CD4-positive, alpha-beta T cell (primary cell): ENCODE measurements around the gene RIPK4. TPM values are rescaled to one million over a fixed set of nuclear protein-coding genes. Genes with fewer than 3 reads are reported as not detected.

Experiments used
- ATAC-seq: fragments of 200-7000 bp; cut with Tn5 transposase; one replicate; pipeline ENCODE4 v1.10.0; 2022; ENCODE audit warnings: mild to moderate bottlenecking; ENCODE audit not compliant: poor library complexity
- CTCF ChIA-PET: fragments of 350-600 bp; sonication (Branson Sonifier 250); formaldehyde crosslinking; loops from one replicate; lab custom pipeline; 2021; ENCODE audit warnings: antibody characterized with exemption, inconsistent platforms; lab: Charles Lee
- POLR2A ChIA-PET: fragments of 350-600 bp; sonication (Branson Sonifier 250); formaldehyde crosslinking; loops from one replicate; lab custom pipeline; 2021; ENCODE audit warnings: antibody characterized with exemption, inconsistent platforms; lab: Charles Lee
- DNase-seq, 14 experiments: peaks; one replicate each; pipeline ENCODE4 v3.0.0-alpha.2; 2013 to 2020; ENCODE audit warnings: mixed read lengths in 2 of 14
- H3K27ac ChIP-seq, 2 donors: one replicate each; pipeline versions ENCODE4 v1.5.1 to v1.7.0; 2013; ENCODE audit warnings: low read length in 2 of 2, low read depth in 1 of 2, mild to moderate bottlenecking in 1 of 2
- H3K27me3 ChIP-seq, 2 experiments: 1 replicate in 1 of 2; 2 replicates in 1 of 2; pipeline versions ENCODE4 v1.6.1 to v1.7.0; 2013; ENCODE audit warnings: low read length in 2 of 2, control low read depth in 1 of 2, mild to moderate bottlenecking in 1 of 2, moderate library complexity in 1 of 2; ENCODE audit not compliant: insufficient read depth in 2 of 2, control insufficient read depth in 1 of 2
- H3K36me3 ChIP-seq: one replicate; pipeline ENCODE4 v1.6.1; 2013; ENCODE audit warnings: low read length, control low read depth; ENCODE audit not compliant: insufficient read depth
- H3K4me1 ChIP-seq: one replicate; pipeline ENCODE4 v1.6.1; 2013; ENCODE audit warnings: low read length, control low read depth; ENCODE audit not compliant: insufficient read depth
- H3K4me3 ChIP-seq: one replicate; pipeline ENCODE4 v1.5.1; 2013; ENCODE audit warnings: mild to moderate bottlenecking, low read length, moderate library complexity
- H3K9me3 ChIP-seq, 2 experiments: 1 replicate in 1 of 2; 2 replicates in 1 of 2; pipeline versions ENCODE4 v1.6.1 to v1.7.0; 2013; ENCODE audit warnings: low read length in 2 of 2, mild to moderate bottlenecking in 2 of 2, control low read depth in 1 of 2, moderate library complexity in 1 of 2; ENCODE audit not compliant: control insufficient read depth in 1 of 2, insufficient read depth in 1 of 2
- H3K27ac Mint-ChIP-seq: one replicate; pipeline ENCODE4 v1.8.0; 2020; ENCODE audit warnings: mixed read lengths
- H3K27me3 Mint-ChIP-seq: one replicate; pipeline ENCODE4 v1.8.0; 2021; ENCODE audit warnings: mixed read lengths
- H3K36me3 Mint-ChIP-seq: one replicate; pipeline ENCODE4 v1.8.0; 2021; ENCODE audit warnings: low read depth, mixed read lengths
- H3K4me1 Mint-ChIP-seq: one replicate; pipeline ENCODE4 v1.8.0; 2021; ENCODE audit warnings: low read depth, mixed read lengths
- H3K4me3 Mint-ChIP-seq: one replicate; pipeline ENCODE4 v1.8.0; 2020; ENCODE audit warnings: mild to moderate bottlenecking, mixed read lengths
- H3K9me3 Mint-ChIP-seq: one replicate; pipeline ENCODE4 v1.8.0; 2020; ENCODE audit warnings: mixed read lengths
- intact Hi-C, 2 experiments: fragments of 100-400 bp; cut with DNase I in 1 of 2; cut with micrococcal nuclease in 1 of 2; formaldehyde crosslinking; loops; one replicate each; pipeline versions ENCODE4 v1.15.1 to v1.9.0; 2023 to 2025; cut with DNase I, micrococcal nuclease
- total RNA-seq, 174 experiments: library from RNA in 2 of 174; stranded (reverse) in 2 of 174; gene quantifications; one replicate each; pipeline ENCODE4 v1.2.3 and lab custom pipeline; 2021 to 2026
- TF ChIP-seq, protein P1 (sequence below): fragments of 200-600 bp; IDR thresholded peaks from one replicate; pipeline ENCODE4 v1.8.0; 2022; ENCODE audit warnings: antibody characterized with exemption, mild to moderate bottlenecking

The RIPK4 gene
- total RNA-seq, 2 experiments from 2014 or later: 2.5 to 3.0 TPM

GRCh38 chr21:41763398-41763931, 3.4 kb downstream of the RIPK4 start:
- no peak overlapping the region for H3K4me3 ChIP-seq
- peaks cover 0 to 10% of the 10 kb centered on the region in 2 experiments for H3K9me3 ChIP-seq
- no peaks in the 10 kb centered on the region for H3K36me3 Mint-ChIP-seq
- no peak overlapping the region for H3K27ac Mint-ChIP-seq
- POLR2A ChIA-PET: no interaction called here
- H3K4me3 Mint-ChIP-seq: no peak overlapping the region
- ATAC-seq: no peak
- H3K36me3 ChIP-seq: no peaks in the 10 kb centered on the region
- H3K27ac ChIP-seq: no peak overlapping the region
- TF ChIP-seq, protein P1, sequence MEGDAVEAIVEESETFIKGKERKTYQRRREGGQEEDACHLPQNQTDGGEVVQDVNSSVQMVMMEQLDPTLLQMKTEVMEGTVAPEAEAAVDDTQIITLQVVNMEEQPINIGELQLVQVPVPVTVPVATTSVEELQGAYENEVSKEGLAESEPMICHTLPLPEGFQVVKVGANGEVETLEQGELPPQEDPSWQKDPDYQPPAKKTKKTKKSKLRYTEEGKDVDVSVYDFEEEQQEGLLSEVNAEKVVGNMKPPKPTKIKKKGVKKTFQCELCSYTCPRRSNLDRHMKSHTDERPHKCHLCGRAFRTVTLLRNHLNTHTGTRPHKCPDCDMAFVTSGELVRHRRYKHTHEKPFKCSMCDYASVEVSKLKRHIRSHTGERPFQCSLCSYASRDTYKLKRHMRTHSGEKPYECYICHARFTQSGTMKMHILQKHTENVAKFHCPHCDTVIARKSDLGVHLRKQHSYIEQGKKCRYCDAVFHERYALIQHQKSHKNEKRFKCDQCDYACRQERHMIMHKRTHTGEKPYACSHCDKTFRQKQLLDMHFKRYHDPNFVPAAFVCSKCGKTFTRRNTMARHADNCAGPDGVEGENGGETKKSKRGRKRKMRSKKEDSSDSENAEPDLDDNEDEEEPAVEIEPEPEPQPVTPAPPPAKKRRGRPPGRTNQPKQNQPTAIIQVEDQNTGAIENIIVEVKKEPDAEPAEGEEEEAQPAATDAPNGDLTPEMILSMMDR: no peak
- peaks cover 39% of the 10 kb centered on the region for H3K4me1 Mint-ChIP-seq
- CTCF ChIA-PET: no interaction called here
- peaks cover 68 to 88% of the 10 kb centered on the region in 2 experiments for H3K27me3 ChIP-seq
- H3K27me3 Mint-ChIP-seq: peaks cover 80% of the 10 kb centered on the region
- DNase-seq: no peak
- no peaks in the 10 kb centered on the region for H3K9me3 Mint-ChIP-seq
- peaks cover 42% of the 10 kb centered on the region for H3K4me1 ChIP-seq
- intact Hi-C loops: no loop called here

GRCh38 chr21:41762753-41763152, 4.1 kb downstream of the RIPK4 start:
- POLR2A ChIA-PET: no interaction called here
- CTCF ChIA-PET: no interaction called here
- no peak overlapping the region for H3K27ac Mint-ChIP-seq
- Histone ChIP-seq H3K27me3 (peaks cover 66 to 81% of the 10 kb centered on the region in 2 experiments), H3K9me3 (peaks cover 0 to 10% of the 10 kb centered on the region in 2 experiments), H3K27ac (no peak overlapping the region), H3K4me1 (peaks cover 35% of the 10 kb centered on the region), H3K4me3 (no peak overlapping the region), H3K36me3 (no peaks in the 10 kb centered on the region)
- peaks cover 32% of the 10 kb centered on the region for H3K4me1 Mint-ChIP-seq
- H3K4me3 Mint-ChIP-seq: no peak overlapping the region
- H3K27me3 Mint-ChIP-seq: peaks cover 73% of the 10 kb centered on the region
- no peaks in the 10 kb centered on the region for H3K9me3 Mint-ChIP-seq
- TF ChIP-seq, protein P1: no peak
- intact Hi-C loops: no loop called here
- no peak for DNase-seq
- no peak for ATAC-seq
- no peaks in the 10 kb centered on the region for H3K36me3 Mint-ChIP-seq

DNA sequence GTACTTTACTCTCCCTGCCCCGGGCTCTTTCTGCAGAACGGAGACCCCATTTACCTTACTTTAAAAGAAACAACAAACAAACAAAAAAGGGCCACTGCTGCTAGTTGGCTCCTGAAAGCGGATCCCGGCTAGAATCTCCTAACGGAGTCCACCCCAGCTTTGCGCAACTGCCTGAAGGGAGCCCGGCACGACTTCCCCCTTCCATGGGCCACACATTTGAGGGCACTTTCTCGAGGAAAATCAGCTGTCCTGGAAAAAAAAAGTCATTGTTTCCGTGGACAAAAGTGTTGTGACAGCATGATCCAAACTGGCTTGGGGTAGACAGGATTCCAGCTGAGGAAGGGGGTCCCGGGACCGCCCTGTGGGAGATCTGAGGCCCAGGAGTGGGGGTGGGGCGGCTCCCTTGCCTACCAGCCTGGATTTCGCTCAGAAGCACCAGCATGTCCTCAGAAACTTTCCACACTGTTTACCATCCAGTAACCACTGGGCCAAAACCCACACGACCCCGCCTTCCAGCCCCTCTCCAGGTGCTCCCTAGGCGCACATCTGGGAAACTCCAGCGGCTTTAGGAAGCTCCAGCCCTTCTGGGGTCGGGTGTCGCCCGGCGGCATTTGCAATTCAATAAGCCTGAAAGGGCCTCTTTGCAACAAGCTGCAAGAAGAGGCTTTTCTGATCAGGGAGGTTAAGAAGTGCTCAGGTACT, 4.8 kb downstream of the RIPK4 start:
- Histone ChIP-seq H3K4me1 (peaks cover 28% of the 10 kb centered on the region), H3K27ac (no peak overlapping the region), H3K9me3 (peaks cover 0 to 10% of the 10 kb centered on the region in 2 experiments), H3K36me3 (no peaks in the 10 kb centered on the region), H3K4me3 (no peak overlapping the region), H3K27me3 (peaks cover 61 to 74% of the 10 kb centered on the region in 2 experiments)
- intact Hi-C loops: no loop called here
- ATAC-seq (no peak), DNase-seq (peak in 1 of 14 experiments; percentile 35)
- TF ChIP-seq, protein P1: no peak
- Mint-ChIP-seq H3K4me3 (no peak overlapping the region), H3K4me1 (peaks cover 25% of the 10 kb centered on the region), H3K27me3 (peaks cover 66% of the 10 kb centered on the region), H3K36me3 (no peaks in the 10 kb centered on the region), H3K27ac (no peak overlapping the region), H3K9me3 (no peaks in the 10 kb centered on the region)
- ChIA-PET POLR2A (no interaction called here), CTCF (interaction anchor here (0.6 kb wide), 1 partner anchor 24 kb away, joined by 3 read pairs; no protein-coding TSS in a partner anchor)
